Activated naive CD8-positive, alpha-beta T cell treated with anti-CD3 and anti-CD28 coated beads, Interleukin-2, amount 50 U/mL, for 16 hours (primary cell): ENCODE measurements around the gene OR4M1.
"Not testable (repeated sequence)": the region's sequence is repeated elsewhere in the genome, so short reads cannot be mapped to it uniquely, and the experiment has no call there.

Source experiments
- DNase-seq: peaks from one replicate; pipeline ENCODE4 v3.0.0-alpha.2; 2020; ENCODE audit warnings: low read depth, low spot score

The OR4M1 gene

GRCh38 chr14:19821016-19821415, 47.7 kb downstream of the OR4M1 start:
- not testable (repeated sequence) for DNase-seq

GRCh38 chr14:19823178-19823577, 49.9 kb downstream of the OR4M1 start:
- DNase-seq = no peak

GRCh38 chr14:19823765-19824164, 50.5 kb downstream of the OR4M1 start:
- DNase-seq = no peak

GRCh38 chr14:19827626-19828244, 54.4 kb downstream of the OR4M1 start:
- DNase-seq = not testable (repeated sequence)

GRCh38 chr14:19828314-19828713, 55.0 kb downstream of the OR4M1 start:
- no peak for DNase-seq
